Type B pancreatic cell (in vitro differentiated cells): ENCODE data around the gene CD244. TPM values are rescaled to one million over a fixed set of nuclear protein-coding genes. Genes with fewer than 3 reads are reported as not detected.
"Not testable (repeated sequence)": the region's sequence is repeated elsewhere in the genome, so short reads cannot be mapped to it uniquely, and the experiment has no call there.

Source experiments
- DNase-seq: peaks from one replicate; pipeline ENCODE4 v3.0.0; 2021; ENCODE audit warnings: mixed read lengths; ENCODE audit not compliant: unreplicated experiment; ENCODE audit errors: extremely low spot score
- H3K27ac Mint-ChIP-seq: 2 replicates; pipeline ENCODE4 v1.8.0; 2021; ENCODE audit warnings: mild to moderate bottlenecking, mixed read lengths
- H3K27me3 Mint-ChIP-seq: 2 replicates; pipeline ENCODE4 v1.8.0; 2021; ENCODE audit warnings: mixed read lengths
- H3K36me3 Mint-ChIP-seq: 2 replicates; pipeline ENCODE4 v1.8.0; 2021; ENCODE audit warnings: mixed read lengths
- H3K4me1 Mint-ChIP-seq: one replicate; pipeline ENCODE4 v1.8.0; 2021; ENCODE audit warnings: mixed read lengths; ENCODE audit not compliant: unreplicated experiment
- H3K4me3 Mint-ChIP-seq: 2 replicates; pipeline ENCODE4 v1.8.0; 2021; ENCODE audit warnings: mild to moderate bottlenecking, mixed read lengths
- H3K9me3 Mint-ChIP-seq: 2 replicates; pipeline ENCODE4 v1.8.0; 2021; ENCODE audit warnings: mixed read lengths
- total RNA-seq: library from RNA; stranded (reverse); gene quantifications from 2 replicates; pipeline ENCODE4 v1.2.1, GENCODE V29; 2021; ENCODE audit warnings: low replicate concordance
- TF ChIP-seq, protein P1 (sequence below): fragments of 200-600 bp; sonication (generic); conservative IDR thresholded peaks from 2 replicates; pipeline ENCODE4 v1.5.0; 2021; ENCODE audit warnings: antibody characterized with exemption, mild to moderate bottlenecking

CD244 gene
- total RNA-seq, 1 donor from 2014 or later: 0.56 TPM

DNA sequence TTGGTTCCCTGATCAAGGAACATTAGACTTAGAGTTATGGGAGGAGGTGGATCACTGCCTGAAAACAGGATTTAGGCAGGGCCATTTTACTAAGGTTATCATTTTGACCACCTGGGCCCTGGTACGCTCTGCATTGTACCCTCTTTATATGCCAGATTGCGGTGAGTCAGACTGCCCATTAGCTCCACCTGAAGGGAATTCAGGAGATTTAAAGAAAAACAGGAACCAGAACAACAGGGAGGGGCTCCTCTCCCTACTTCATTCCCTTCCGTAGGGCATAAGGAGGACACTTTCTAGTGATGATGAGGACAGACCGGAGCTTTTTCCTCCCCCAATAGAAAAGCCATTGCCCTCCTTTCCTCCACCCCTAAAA is 42.9 kb upstream of the CD244 start:
- H3K27ac Mint-ChIP-seq: no peak overlapping the region
- no peaks in the 10 kb centered on the region for H3K4me1 Mint-ChIP-seq
- H3K36me3 Mint-ChIP-seq: no peaks in the 10 kb centered on the region
- H3K4me3 Mint-ChIP-seq: no peak overlapping the region
- no peaks in the 10 kb centered on the region for H3K27me3 Mint-ChIP-seq
- DNase-seq: no peak
- TF ChIP-seq, protein P1, sequence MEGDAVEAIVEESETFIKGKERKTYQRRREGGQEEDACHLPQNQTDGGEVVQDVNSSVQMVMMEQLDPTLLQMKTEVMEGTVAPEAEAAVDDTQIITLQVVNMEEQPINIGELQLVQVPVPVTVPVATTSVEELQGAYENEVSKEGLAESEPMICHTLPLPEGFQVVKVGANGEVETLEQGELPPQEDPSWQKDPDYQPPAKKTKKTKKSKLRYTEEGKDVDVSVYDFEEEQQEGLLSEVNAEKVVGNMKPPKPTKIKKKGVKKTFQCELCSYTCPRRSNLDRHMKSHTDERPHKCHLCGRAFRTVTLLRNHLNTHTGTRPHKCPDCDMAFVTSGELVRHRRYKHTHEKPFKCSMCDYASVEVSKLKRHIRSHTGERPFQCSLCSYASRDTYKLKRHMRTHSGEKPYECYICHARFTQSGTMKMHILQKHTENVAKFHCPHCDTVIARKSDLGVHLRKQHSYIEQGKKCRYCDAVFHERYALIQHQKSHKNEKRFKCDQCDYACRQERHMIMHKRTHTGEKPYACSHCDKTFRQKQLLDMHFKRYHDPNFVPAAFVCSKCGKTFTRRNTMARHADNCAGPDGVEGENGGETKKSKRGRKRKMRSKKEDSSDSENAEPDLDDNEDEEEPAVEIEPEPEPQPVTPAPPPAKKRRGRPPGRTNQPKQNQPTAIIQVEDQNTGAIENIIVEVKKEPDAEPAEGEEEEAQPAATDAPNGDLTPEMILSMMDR: no peak
- H3K9me3 Mint-ChIP-seq: no peaks in the 10 kb centered on the region

DNA sequence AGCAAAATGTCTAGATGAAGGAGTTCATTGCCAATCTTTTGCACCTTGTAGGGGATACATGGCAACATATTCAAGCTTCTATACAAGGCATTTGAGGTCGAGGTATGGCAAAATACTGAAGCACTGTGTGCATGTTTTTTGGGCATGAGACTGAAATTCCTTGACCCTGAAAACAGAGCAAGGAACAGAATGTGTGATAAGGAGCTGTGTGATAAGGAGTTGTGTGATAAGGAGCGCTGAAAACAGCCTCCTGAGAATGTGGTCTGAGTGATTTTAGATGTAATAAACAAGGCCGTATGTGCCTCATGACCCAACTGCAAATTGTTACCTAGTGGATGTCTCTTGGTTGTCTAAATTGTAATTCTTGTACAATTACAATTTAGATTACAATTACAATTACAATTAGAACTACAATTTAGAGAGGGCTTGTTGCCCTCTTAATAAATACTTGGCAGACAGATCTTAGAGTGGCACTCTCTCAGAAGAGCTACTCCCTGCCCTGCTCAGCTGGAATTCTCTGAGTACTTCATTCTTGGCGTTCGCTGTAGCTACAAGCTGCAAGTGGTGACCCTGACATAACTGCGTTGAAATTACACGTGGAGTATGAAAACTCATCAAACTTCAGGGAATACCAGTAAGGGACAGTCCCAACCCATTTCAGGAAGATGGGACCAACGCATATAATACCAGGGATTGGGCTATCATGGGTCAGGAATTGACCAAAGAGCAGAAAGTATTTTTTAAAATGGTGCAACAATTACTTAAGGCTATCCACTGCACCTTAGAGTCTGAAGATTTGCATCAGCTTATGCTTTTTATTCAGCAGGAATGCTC is 42.3 kb upstream of the CD244 start:
- Mint-ChIP-seq H3K27me3 (no peaks in the 10 kb centered on the region), H3K9me3 (no peaks in the 10 kb centered on the region), H3K36me3 (no peaks in the 10 kb centered on the region), H3K4me1 (no peaks in the 10 kb centered on the region), H3K4me3 (no peak overlapping the region), H3K27ac (no peak overlapping the region)
- TF ChIP-seq, protein P1: no peak
- no peak for DNase-seq

DNA sequence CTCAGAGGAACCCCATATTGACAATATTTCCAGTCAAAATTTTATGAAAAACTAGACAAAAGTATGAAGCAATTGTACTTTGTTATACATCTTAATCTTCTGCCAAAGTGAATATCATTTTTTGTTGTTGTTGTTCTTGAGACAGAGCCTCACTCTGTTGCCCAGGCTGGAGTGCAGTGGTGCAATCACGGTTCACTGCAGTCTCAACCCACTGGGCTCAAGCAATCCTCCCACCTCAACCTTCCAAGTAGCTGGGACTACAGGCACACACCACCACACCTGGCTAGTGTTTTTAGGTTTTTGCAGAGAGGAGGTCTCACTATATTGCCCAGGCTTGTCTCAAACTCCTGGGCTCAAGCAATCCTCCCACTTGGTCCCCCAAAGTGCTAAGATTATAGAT is 39.6 kb upstream of the CD244 start:
- H3K27ac Mint-ChIP-seq, H3K4me3 Mint-ChIP-seq, H3K9me3 Mint-ChIP-seq, H3K4me1 Mint-ChIP-seq, H3K36me3 Mint-ChIP-seq, DNase-seq: not testable (repeated sequence)
- peaks cover 15% of the 10 kb centered on the region for H3K27me3 Mint-ChIP-seq

DNA sequence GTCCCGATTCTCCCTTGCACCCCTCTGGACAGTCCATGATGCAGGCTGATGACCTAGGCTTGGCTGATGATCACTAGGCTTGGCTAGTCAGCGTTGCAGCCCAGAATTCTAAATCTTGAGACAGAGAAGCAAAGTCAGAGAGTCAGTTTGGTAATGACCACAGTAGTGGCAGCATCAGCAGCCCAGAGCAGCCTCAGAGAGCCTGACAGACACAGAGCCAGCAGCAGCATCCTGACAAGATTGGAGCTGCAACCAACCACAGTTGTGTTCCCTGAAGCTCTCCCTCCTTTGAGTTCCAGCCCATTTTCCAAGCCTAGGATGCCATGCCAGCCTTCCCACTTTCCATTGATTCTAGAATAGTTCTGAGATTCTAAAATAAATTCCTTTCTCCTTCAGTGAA is 39.1 kb upstream of the CD244 start:
- TF ChIP-seq, protein P1: no peak
- H3K9me3 Mint-ChIP-seq: no peaks in the 10 kb centered on the region

DNA sequence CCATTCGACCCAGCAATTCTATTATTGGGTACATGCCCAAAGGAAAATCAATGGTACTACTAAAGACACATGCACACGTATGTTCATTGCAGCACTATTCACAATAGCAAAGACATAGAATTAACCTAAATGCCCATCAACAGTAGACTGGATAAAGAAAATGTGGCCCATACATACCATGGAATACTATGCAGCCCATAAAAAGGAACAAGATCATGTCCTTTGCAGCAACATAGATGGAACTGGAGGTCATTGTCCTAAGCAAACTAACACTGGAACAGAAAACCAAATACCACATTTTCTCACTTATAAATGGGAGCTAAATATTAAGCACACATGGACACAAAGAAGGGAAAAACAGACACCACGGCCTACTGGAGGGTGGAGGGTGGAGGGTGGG is 38.0 kb upstream of the CD244 start:
- not testable (repeated sequence) for H3K27ac Mint-ChIP-seq, DNase-seq, H3K36me3 Mint-ChIP-seq, H3K4me1 Mint-ChIP-seq, H3K4me3 Mint-ChIP-seq, H3K9me3 Mint-ChIP-seq
- peaks cover 21% of the 10 kb centered on the region for H3K27me3 Mint-ChIP-seq

More for the DNA sequence above, 39.1 kb upstream of the CD244 start:
- no peak for DNase-seq
- Mint-ChIP-seq H3K4me3 (no peak overlapping the region), H3K27ac (no peak overlapping the region), H3K27me3 (peaks cover 18% of the 10 kb centered on the region), H3K36me3 (no peaks in the 10 kb centered on the region), H3K4me1 (no peaks in the 10 kb centered on the region)

DNA sequence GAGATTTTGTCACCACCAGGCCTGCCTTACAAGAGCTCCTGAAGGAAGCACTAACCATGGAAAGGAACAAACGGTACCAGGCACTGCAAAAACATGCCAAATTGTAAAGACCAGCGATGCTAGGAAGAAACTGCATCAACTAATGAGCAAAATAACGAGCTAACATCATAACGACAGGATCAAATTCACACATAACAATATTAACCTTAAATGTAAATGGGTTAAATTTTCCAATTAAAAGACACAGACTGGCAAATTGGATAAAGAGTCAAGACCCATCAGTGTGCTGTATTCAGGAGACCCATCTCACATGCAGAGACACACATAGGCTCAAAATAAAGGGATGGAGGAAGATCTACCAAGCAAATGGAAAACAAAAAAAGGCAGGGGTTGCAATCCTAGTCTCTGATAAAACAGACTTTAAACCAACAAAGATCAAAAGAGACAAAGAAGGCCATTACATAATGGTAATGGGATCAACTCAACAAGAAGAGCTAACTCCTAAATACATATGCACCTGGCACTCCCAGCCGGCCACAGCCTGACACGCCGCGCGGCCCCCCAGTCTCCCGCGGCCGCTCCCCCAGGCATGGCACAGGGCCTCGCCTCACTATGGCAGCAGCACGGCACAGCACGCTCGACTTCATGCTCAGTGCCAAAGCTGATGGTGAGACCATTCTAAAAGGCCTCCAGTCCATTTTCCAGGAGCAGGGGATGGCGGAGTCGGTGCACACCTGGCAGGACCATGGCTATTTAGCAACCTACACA is 31.9 kb upstream of the CD244 start:
- not testable (repeated sequence) for H3K4me3 Mint-ChIP-seq, H3K36me3 Mint-ChIP-seq, H3K9me3 Mint-ChIP-seq, H3K4me1 Mint-ChIP-seq, H3K27ac Mint-ChIP-seq, DNase-seq
- peaks cover 32% of the 10 kb centered on the region for H3K27me3 Mint-ChIP-seq

DNA sequence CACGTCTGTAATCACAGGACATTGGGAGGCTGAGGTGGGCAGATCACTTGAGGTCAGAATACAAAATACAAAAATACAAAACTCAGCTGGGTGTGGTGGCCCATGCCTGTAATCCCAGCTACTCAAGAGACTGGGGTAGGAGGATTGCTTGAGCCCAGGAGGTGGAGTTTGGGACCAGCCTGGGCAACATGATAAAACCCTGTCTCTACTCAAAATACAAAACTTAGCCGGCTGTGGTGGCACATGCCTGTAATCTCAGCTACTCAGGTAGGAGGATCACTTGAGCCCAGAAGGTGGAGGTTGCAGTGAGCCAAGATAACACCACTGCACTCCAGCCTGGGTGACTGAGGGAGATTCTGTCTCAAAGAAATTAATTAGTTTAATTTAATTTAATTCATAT is 28.8 kb upstream of the CD244 start:
- no peak for DNase-seq
- Mint-ChIP-seq H3K4me1 (no peaks in the 10 kb centered on the region), H3K9me3 (peaks cover 10% of the 10 kb centered on the region), H3K27me3 (peaks cover 13% of the 10 kb centered on the region), H3K27ac (no peak overlapping the region), H3K36me3 (no peaks in the 10 kb centered on the region), H3K4me3 (no peak overlapping the region)
- TF ChIP-seq, protein P1: no peak
